ENCODE data around the gene ADARB1.

DNA sequence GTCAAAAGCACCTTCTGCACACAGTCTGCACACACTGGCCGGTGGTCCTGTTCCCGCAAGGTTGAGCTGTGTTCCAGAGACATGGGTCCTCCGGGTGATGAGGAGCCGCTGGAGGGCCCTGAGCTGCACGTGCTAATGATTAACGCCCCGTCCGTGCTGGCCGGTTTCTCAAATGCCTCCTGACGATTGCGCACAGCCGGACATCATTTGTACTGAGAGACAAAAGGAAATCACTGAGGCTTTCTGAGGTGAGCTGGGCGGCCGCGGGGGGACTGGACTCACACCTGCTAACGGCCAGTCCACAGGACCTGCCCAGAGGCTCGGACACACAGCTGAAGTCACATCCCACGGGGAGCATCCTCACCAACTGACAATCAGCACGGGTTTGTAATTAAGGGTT lies 184.1 kb downstream of the ADARB1 start:
- TF ChIP-seq CTCF (IDR thresholded peaks at IDR 0.05; ENCODE audit: borderline replicate concordance, extremely low read depth, low read length, poor library complexity, severe bottlenecking) (no peak), EZH2 (IDR thresholded peaks at IDR 0.05; ENCODE audit: borderline replicate concordance, low read depth, low read length, severe bottlenecking) (no peak)
